Measurements from ENCODE around the gene OSBPL1A.

The OSBPL1A gene

GRCh38 chr18:24208270-24209035 lies 189.2 kb downstream of the OSBPL1A start:
- TF ChIP-seq, protein P1, sequence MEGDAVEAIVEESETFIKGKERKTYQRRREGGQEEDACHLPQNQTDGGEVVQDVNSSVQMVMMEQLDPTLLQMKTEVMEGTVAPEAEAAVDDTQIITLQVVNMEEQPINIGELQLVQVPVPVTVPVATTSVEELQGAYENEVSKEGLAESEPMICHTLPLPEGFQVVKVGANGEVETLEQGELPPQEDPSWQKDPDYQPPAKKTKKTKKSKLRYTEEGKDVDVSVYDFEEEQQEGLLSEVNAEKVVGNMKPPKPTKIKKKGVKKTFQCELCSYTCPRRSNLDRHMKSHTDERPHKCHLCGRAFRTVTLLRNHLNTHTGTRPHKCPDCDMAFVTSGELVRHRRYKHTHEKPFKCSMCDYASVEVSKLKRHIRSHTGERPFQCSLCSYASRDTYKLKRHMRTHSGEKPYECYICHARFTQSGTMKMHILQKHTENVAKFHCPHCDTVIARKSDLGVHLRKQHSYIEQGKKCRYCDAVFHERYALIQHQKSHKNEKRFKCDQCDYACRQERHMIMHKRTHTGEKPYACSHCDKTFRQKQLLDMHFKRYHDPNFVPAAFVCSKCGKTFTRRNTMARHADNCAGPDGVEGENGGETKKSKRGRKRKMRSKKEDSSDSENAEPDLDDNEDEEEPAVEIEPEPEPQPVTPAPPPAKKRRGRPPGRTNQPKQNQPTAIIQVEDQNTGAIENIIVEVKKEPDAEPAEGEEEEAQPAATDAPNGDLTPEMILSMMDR (IDR thresholded peaks at IDR 0.05; ENCODE audit: insufficient read depth, low read length, poor library complexity, severe bottlenecking): no peak
- TF ChIP-seq EZH2phosphoT487 (conservative IDR thresholded peaks at IDR 0.05; ENCODE audit: low read length): no peak
- H3F3A ChIP-seq (ENCODE audit: insufficient read depth): no peaks in the 10 kb centered on the region
- no peak overlapping the region for H2AFZ ChIP-seq (ENCODE audit: low read depth, low read length, severe bottlenecking)

DNA sequence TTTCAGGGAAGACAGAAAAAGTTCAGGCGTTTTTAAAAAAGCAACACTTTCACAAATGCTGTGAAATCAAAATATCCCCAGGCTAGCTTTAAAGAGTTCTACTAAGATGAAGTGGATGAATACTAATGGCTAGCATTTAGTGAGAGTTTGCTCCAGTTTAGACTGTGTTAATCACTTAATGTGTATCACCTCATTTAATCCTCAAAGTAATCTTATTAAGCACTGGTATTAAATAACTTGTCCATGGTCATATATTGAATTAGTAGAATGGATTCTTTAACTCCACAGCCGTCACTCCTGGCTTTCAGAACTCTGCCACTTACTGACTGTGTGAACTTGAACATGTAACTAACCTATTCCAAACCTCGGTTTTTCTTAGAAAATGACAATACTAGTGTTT lies 192.7 kb downstream of the OSBPL1A start:
- H3K4me3 ChIP-seq (ENCODE audit: insufficient read depth, low read length, poor library complexity, severe bottlenecking): no peak overlapping the region
- no peak overlapping the region for H2AFZ ChIP-seq (ENCODE audit: low read depth, low read length, severe bottlenecking)
- no peak overlapping the region for H3K27ac ChIP-seq (ENCODE audit: low read depth, low read length)
- H3K27me3 ChIP-seq (ENCODE audit: low read length): no peaks in the 10 kb centered on the region
- no peaks in the 10 kb centered on the region for H3K9me3 ChIP-seq (ENCODE audit: insufficient read depth, low read length)
- no peaks in the 10 kb centered on the region for H3K36me3 ChIP-seq (ENCODE audit: low read length)
- H3F3A ChIP-seq (ENCODE audit: insufficient read depth): no peaks in the 10 kb centered on the region
- H3K9ac ChIP-seq (ENCODE audit: low read length): no peak overlapping the region
- no peaks in the 10 kb centered on the region for H4K20me1 ChIP-seq (ENCODE audit: low read depth, low read length)
- TF ChIP-seq, protein P1 (IDR thresholded peaks at IDR 0.05; ENCODE audit: insufficient read depth, low read length, poor library complexity, severe bottlenecking): no peak
- TF ChIP-seq EZH2phosphoT487 (conservative IDR thresholded peaks at IDR 0.05; ENCODE audit: low read length): no peak
- H3K9me2 ChIP-seq (replicated peaks; ENCODE audit: insufficient read depth, low read length): no peaks in the 10 kb centered on the region
- no peaks in the 10 kb centered on the region for H3K79me2 ChIP-seq (ENCODE audit: insufficient read depth, low read length)
- no peak overlapping the region for H3K4me2 ChIP-seq (ENCODE audit: low read depth, low read length, poor library complexity, severe bottlenecking)

More at GRCh38 chr18:24208270-24209035, 189.2 kb downstream of the OSBPL1A start:
- Histone ChIP-seq H3K36me3 (ENCODE audit: low read length) (no peaks in the 10 kb centered on the region), H3K79me2 (ENCODE audit: insufficient read depth, low read length) (no peaks in the 10 kb centered on the region), H4K20me1 (ENCODE audit: low read depth, low read length) (no peaks in the 10 kb centered on the region), H3K9me2 (replicated peaks; ENCODE audit: insufficient read depth, low read length) (no peaks in the 10 kb centered on the region), H3K4me3 (ENCODE audit: insufficient read depth, low read length, poor library complexity, severe bottlenecking) (no peak overlapping the region), H3K9me3 (ENCODE audit: insufficient read depth, low read length) (no peaks in the 10 kb centered on the region), H3K4me2 (ENCODE audit: low read depth, low read length, poor library complexity, severe bottlenecking) (no peak overlapping the region), H3K27ac (ENCODE audit: low read depth, low read length) (no peak overlapping the region), H3K27me3 (ENCODE audit: low read length) (no peaks in the 10 kb centered on the region), H3K9ac (ENCODE audit: low read length) (no peak overlapping the region)

GRCh38 chr18:24201699-24202687 lies 195.6 kb downstream of the OSBPL1A start:
- Histone ChIP-seq H3K4me3 (ENCODE audit: insufficient read depth, low read length, poor library complexity, severe bottlenecking) (no peak overlapping the region), H3K9me2 (replicated peaks; ENCODE audit: insufficient read depth, low read length) (no peaks in the 10 kb centered on the region), H3K27ac (ENCODE audit: low read depth, low read length) (no peak overlapping the region), H3K9me3 (ENCODE audit: insufficient read depth, low read length) (no peaks in the 10 kb centered on the region), H3K9ac (ENCODE audit: low read length) (no peak overlapping the region), H4K20me1 (ENCODE audit: low read depth, low read length) (no peaks in the 10 kb centered on the region), H3K36me3 (ENCODE audit: low read length) (no peaks in the 10 kb centered on the region), H3K4me2 (ENCODE audit: low read depth, low read length, poor library complexity, severe bottlenecking) (no peak overlapping the region), H3F3A (ENCODE audit: insufficient read depth) (no peaks in the 10 kb centered on the region), H3K27me3 (ENCODE audit: low read length) (no peaks in the 10 kb centered on the region), H3K79me2 (ENCODE audit: insufficient read depth, low read length) (no peaks in the 10 kb centered on the region), H2AFZ (ENCODE audit: low read depth, low read length, severe bottlenecking) (no peak overlapping the region)
- TF ChIP-seq, protein P1 (IDR thresholded peaks at IDR 0.05; ENCODE audit: insufficient read depth, low read length, poor library complexity, severe bottlenecking): no peak
- no peak for TF ChIP-seq EZH2phosphoT487 (conservative IDR thresholded peaks at IDR 0.05; ENCODE audit: low read length)

Measured in SU-DHL-6 (cell line).